ENCODE measurements around the gene NTNG2.
A peak's percentile ranks its signal among the peaks of the same experiment; 100 is the strongest.

The NTNG2 gene

GRCh38 chr9:132163457-132163875 lies 1.6 kb downstream of the NTNG2 start (continued):
- TF ChIP-seq ZNF394 (tag by site-specific recombination; IDR thresholded peaks at IDR 0.05; ENCODE audit: borderline replicate concordance) (no peak), WT1 (tag by site-specific recombination; IDR thresholded peaks at IDR 0.05) (no peak), ZNF488 (tag by site-specific recombination; IDR thresholded peaks at IDR 0.05) (no peak), ZNF660 (tag by site-specific recombination; IDR thresholded peaks at IDR 0.05) (no peak), HIC1 (tag by site-specific recombination; IDR thresholded peaks at IDR 0.05) (no peak), ZNF792 (tag by site-specific recombination; IDR thresholded peaks at IDR 0.05) (no peak), ZNF426 (tag by site-specific recombination; IDR thresholded peaks at IDR 0.05) (no peak), ZNF449 (tag by site-specific recombination; IDR thresholded peaks at IDR 0.05) (peak; percentile 70; the same call in 1 of the 2 replicates), ZNF280D (tag by site-specific recombination; IDR thresholded peaks at IDR 0.05) (no peak), SCRT2 (tag by site-specific recombination; IDR thresholded peaks at IDR 0.05) (no peak), FEZF1 (tag by site-specific recombination; IDR thresholded peaks at IDR 0.05) (no peak), ZNF211 (tag by site-specific recombination; IDR thresholded peaks at IDR 0.05; ENCODE audit: low read depth) (no peak), ZFHX2 (tag by site-specific recombination; conservative IDR thresholded peaks at IDR 0.05) (no peak), ZBTB26 (tag by site-specific recombination; optimal IDR thresholded peaks at IDR 0.05) (no peak), GLIS2 (tag by site-specific recombination; IDR thresholded peaks at IDR 0.05) (peak; percentile 77)

GRCh38 chr9:132163876-132164603 lies 2.2 kb downstream of the NTNG2 start:
- no peaks in the 10 kb centered on the region; the same call in 1 of the 2 replicates for H3K4me1 ChIP-seq (ENCODE audit: control insufficient read depth, insufficient read depth, low read length)
- no peaks in the 10 kb centered on the region for H3K36me3 ChIP-seq (ENCODE audit: control insufficient read depth in 2 of 2, insufficient read depth in 1 of 2, low read length in 2 of 2)
- TF ChIP-seq GFI1B (tag by site-specific recombination; IDR thresholded peaks at IDR 0.05) (no peak), ZIC2 (tag by site-specific recombination; IDR thresholded peaks at IDR 0.05) (0 out of 2 replicates have a peak, but pooled peaks have one; percentile 4), BCL11B (tag by site-specific recombination; IDR thresholded peaks at IDR 0.05; ENCODE audit: low read depth) (no peak), ZBTB17 (tag by site-specific recombination; IDR thresholded peaks at IDR 0.05) (peak; percentile 65)
- ChIA-PET POLR2A (interaction anchor here (1.2 to 1.4 kb wide), 3 partner anchors 21 to 77 kb away, joined by 3 to 4 read pairs (median 3); no protein-coding TSS in a partner anchor), CTCF (interaction anchor here (0.6 to 12.1 kb wide), 7 partner anchors 53 to 893 kb away, joined by 3 to 382 read pairs (median 3); no protein-coding TSS in a partner anchor)
- H3K4me3 ChIP-seq (ENCODE audit: low read depth, low read length) = no peak overlapping the region
- H3K9me3 ChIP-seq (ENCODE audit: control insufficient read depth, insufficient read depth, low read depth, low read length) = no peaks in the 10 kb centered on the region
- no peak overlapping the region for H3K27ac ChIP-seq (ENCODE audit: extremely low read depth, low read depth, low read length)
